ENCODE results near the gene MPP4. TPM values are rescaled to one million over a fixed set of nuclear protein-coding genes. Genes with fewer than 3 reads are reported as not detected.

The MPP4 gene
- polyA plus RNA-seq, 1 donor from 2014 or later: 0.38 TPM

DNA sequence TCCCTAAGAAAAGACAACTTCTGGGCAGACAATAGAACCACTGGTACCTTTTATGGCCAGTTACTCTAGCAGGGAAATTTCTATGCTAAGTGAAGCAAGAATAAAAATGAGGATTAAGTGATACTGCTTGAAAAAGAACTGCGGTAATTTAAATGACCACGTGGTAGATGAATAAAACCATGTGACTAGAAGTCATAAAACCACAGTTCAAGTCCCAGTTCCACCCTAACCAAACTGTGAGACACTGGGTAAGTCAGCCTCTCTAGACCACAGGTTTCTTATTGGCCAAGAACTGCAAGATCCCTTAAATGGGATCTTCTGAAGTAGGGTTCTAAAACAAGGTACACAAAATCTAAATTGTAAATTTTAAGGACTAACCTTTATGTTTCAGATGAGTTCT is 67.9 kb downstream of the MPP4 start:
- no peaks in the 10 kb centered on the region for H3K9me3 ChIP-seq (ENCODE audit: low read length)
- no peaks in the 10 kb centered on the region for H4K20me1 ChIP-seq (ENCODE audit: insufficient read depth)
- no peaks in the 10 kb centered on the region for H3K9me2 ChIP-seq (ENCODE audit: insufficient read depth, low read length)
- no peaks in the 10 kb centered on the region for H3F3A ChIP-seq (ENCODE audit: insufficient read depth, low read length, poor library complexity, severe bottlenecking)
- H3K27ac ChIP-seq (ENCODE audit: low read length): no peak overlapping the region
- H3K4me3 ChIP-seq (ENCODE audit: low read length): no peak overlapping the region
- H2AFZ ChIP-seq (ENCODE audit: low read depth, low read length): no peak overlapping the region
- peaks cover 10% of the 10 kb centered on the region for H3K36me3 ChIP-seq (ENCODE audit: insufficient read depth, low read length)
- no peaks in the 10 kb centered on the region for H3K27me3 ChIP-seq (ENCODE audit: insufficient read depth, low read depth, low read length)
- TF ChIP-seq EP300 (conservative IDR thresholded peaks at IDR 0.05; ENCODE audit: poor library complexity, severe bottlenecking): no peak
- no peak for TF ChIP-seq SMC3 (conservative IDR thresholded peaks at IDR 0.05; ENCODE audit: poor library complexity)
- TF ChIP-seq CTCF (IDR thresholded peaks at IDR 0.05; ENCODE audit: poor library complexity, severe bottlenecking): no peak
- TF ChIP-seq EZH2 (IDR thresholded peaks at IDR 0.05; ENCODE audit: borderline replicate concordance, insufficient read depth, low read length, poor library complexity, severe bottlenecking): no peak
- TF ChIP-seq MXI1 (conservative IDR thresholded peaks at IDR 0.05; ENCODE audit: poor library complexity, severe bottlenecking): no peak
- H3K4me2 ChIP-seq (ENCODE audit: low read length): no peak overlapping the region
- H3K9ac ChIP-seq (ENCODE audit: low read length): no peak overlapping the region
- H3K79me2 ChIP-seq (replicated peaks; ENCODE audit: insufficient read depth, low read length): no peaks in the 10 kb centered on the region

- Histone ChIP-seq H3K4me3 (ENCODE audit: low read length) (no peak overlapping the region), H3F3A (ENCODE audit: insufficient read depth, low read length, poor library complexity, severe bottlenecking) (no peaks in the 10 kb centered on the region), H3K36me3 (ENCODE audit: insufficient read depth, low read length) (peaks cover 15% of the 10 kb centered on the region), H4K20me1 (ENCODE audit: insufficient read depth) (no peaks in the 10 kb centered on the region), H3K4me2 (ENCODE audit: low read length) (no peak overlapping the region), H3K9me3 (ENCODE audit: low read length) (no peaks in the 10 kb centered on the region), H2AFZ (ENCODE audit: low read depth, low read length) (no peak overlapping the region), H3K79me2 (replicated peaks; ENCODE audit: insufficient read depth, low read length) (no peaks in the 10 kb centered on the region), H3K27me3 (ENCODE audit: insufficient read depth, low read depth, low read length) (no peaks in the 10 kb centered on the region), H3K9me2 (ENCODE audit: insufficient read depth, low read length) (no peaks in the 10 kb centered on the region), H3K9ac (ENCODE audit: low read length) (no peak overlapping the region), H3K27ac (ENCODE audit: low read length) (no peak overlapping the region)
- no peak for TF ChIP-seq CTCF (IDR thresholded peaks at IDR 0.05; ENCODE audit: poor library complexity, severe bottlenecking)
- no peak for TF ChIP-seq EP300 (conservative IDR thresholded peaks at IDR 0.05; ENCODE audit: poor library complexity, severe bottlenecking)
- TF ChIP-seq TAF1 (IDR thresholded peaks at IDR 0.05; ENCODE audit: low read depth): no peak
- no peak for TF ChIP-seq EZH2 (IDR thresholded peaks at IDR 0.05; ENCODE audit: borderline replicate concordance, insufficient read depth, low read length, poor library complexity, severe bottlenecking)
- no peak for TF ChIP-seq SMC3 (conservative IDR thresholded peaks at IDR 0.05; ENCODE audit: poor library complexity)
Observed at GRCh38 chr2:201628545-201628944, 69.9 kb downstream of the MPP4 start.

DNA sequence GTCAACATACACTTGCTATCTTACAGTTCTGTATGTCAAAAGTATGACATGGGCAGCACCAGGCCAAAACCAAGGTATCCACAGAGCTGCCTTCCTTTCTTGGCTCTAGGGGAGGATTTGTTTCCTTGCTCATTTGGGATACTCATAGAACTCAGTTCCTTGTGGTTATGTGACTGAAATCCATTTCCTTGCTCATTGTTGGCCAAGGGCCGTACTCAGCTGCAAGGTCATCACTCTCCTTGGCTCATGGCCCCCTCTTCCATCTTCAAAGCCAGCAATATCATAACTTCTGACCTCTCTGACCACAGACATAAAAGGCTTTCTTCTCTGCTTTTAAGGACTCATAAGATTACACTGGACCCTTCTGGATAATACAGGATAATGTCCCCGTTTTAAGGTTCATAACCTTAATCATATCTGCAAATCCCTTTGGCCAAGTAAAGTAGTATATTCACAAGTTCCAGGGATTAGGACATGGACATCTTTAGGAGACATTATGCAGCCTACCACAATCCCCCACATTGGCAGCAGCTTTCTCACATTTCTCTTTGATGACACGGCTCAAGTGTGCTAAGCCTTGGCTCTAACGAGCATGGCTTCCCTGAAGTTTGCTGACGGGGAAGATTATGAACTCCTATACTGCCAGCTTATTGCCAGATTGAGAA is 76.0 kb downstream of the MPP4 start:
- H3K9me2 ChIP-seq (ENCODE audit: insufficient read depth, low read length): no peaks in the 10 kb centered on the region
- H3K9me3 ChIP-seq (ENCODE audit: low read length): no peaks in the 10 kb centered on the region
- peaks cover 15% of the 10 kb centered on the region for H3K36me3 ChIP-seq (ENCODE audit: insufficient read depth, low read length)
- no peak overlapping the region for H3K4me3 ChIP-seq (ENCODE audit: low read length)
- no peak overlapping the region for H2AFZ ChIP-seq (ENCODE audit: low read depth, low read length)
- TF ChIP-seq POLR2AphosphoS5 (IDR thresholded peaks at IDR 0.05): no peak
- TF ChIP-seq CTCF (IDR thresholded peaks at IDR 0.05; ENCODE audit: poor library complexity, severe bottlenecking): no peak
- TF ChIP-seq REST (IDR thresholded peaks at IDR 0.05; ENCODE audit: borderline replicate concordance): no peak
- TF ChIP-seq TAF1 (IDR thresholded peaks at IDR 0.05; ENCODE audit: low read depth): no peak
- no peak for TF ChIP-seq EZH2 (IDR thresholded peaks at IDR 0.05; ENCODE audit: borderline replicate concordance, insufficient read depth, low read length, poor library complexity, severe bottlenecking)
- no peak for TF ChIP-seq RAD21 (conservative IDR thresholded peaks at IDR 0.05)
- TF ChIP-seq EP300 (conservative IDR thresholded peaks at IDR 0.05; ENCODE audit: poor library complexity, severe bottlenecking): no peak
- TF ChIP-seq SMC3 (conservative IDR thresholded peaks at IDR 0.05; ENCODE audit: poor library complexity): no peak
- no peak for TF ChIP-seq MXI1 (conservative IDR thresholded peaks at IDR 0.05; ENCODE audit: poor library complexity, severe bottlenecking)
- H3F3A ChIP-seq (ENCODE audit: insufficient read depth, low read length, poor library complexity, severe bottlenecking): no peaks in the 10 kb centered on the region
- H3K4me2 ChIP-seq (ENCODE audit: low read length): no peak overlapping the region
- no peaks in the 10 kb centered on the region for H4K20me1 ChIP-seq (ENCODE audit: insufficient read depth)
- no peaks in the 10 kb centered on the region for H3K79me2 ChIP-seq (replicated peaks; ENCODE audit: insufficient read depth, low read length)
- no peak overlapping the region for H3K27ac ChIP-seq (ENCODE audit: low read length)
- H3K9ac ChIP-seq (ENCODE audit: low read length): no peak overlapping the region
- H3K27me3 ChIP-seq (ENCODE audit: insufficient read depth, low read depth, low read length): no peaks in the 10 kb centered on the region
